Endothelial cell of umbilical vein (primary cell): ENCODE measurements around the gene TNS4. TPM values are rescaled to one million over a fixed set of nuclear protein-coding genes. Genes with fewer than 3 reads are reported as not detected.

ENCODE experiments used
- BruUV-seq: library from RNA; stranded (reverse); fragments of 400-500 nt; replicated peaks from 2 replicates; lab custom pipeline; 2021; lab: Mats Ljungman, UMichigan
- CTCF ChIA-PET: fragments of 300-600, 350-600 bp; sonication (Branson Sonifier 250); formaldehyde crosslinking; loops from one replicate; lab custom pipeline; 2021; ENCODE audit warnings: antibody characterized with exemption, inconsistent platforms; lab: Charles Lee
- POLR2A ChIA-PET: fragments of 300-600, 350-600 bp; sonication (Branson Sonifier 250); formaldehyde crosslinking; loops from one replicate; lab custom pipeline; 2021; ENCODE audit warnings: antibody characterized with exemption, inconsistent platforms; lab: Charles Lee
- DNase-seq: peaks from one replicate; pipeline ENCODE4 v3.0.0-alpha.2; 2011; ENCODE audit warnings: low read depth, low spot score
- FAIRE-seq: peaks from 2 replicates; lab custom pipeline; 2011; peaks lifted over from hg19 to GRCh38; lab: Jason Lieb, UNC
- H2AFZ ChIP-seq: 2 replicates; pipeline ENCODE4 v1.6.0; 2012; ENCODE audit warnings: low read depth, low read length, control low read depth, inconsistent platforms
- H3K27ac ChIP-seq: 2 replicates; pipeline ENCODE4 v1.5.1; 2011; ENCODE audit warnings: low read depth, mild to moderate bottlenecking, control low read depth, low read length, moderate library complexity; ENCODE audit not compliant: insufficient read depth
- H3K27me3 ChIP-seq, 2 experiments: 2 replicates each; pipeline versions ENCODE4 v1.6.0 to v1.6.1; 2011; ENCODE audit warnings: low read length in 2 of 2, mixed read lengths in 1 of 2; ENCODE audit not compliant: control insufficient read depth in 2 of 2, insufficient read depth in 2 of 2
- H3K36me3 ChIP-seq, 2 experiments: 2 replicates in 1 of 2; 3 replicates in 1 of 2; pipeline ENCODE4 v1.5.1; 2011; ENCODE audit warnings: low read length in 2 of 2, mild to moderate bottlenecking in 1 of 2, moderate library complexity in 1 of 2; ENCODE audit not compliant: control insufficient read depth in 2 of 2, insufficient read depth in 2 of 2; ENCODE audit errors: extremely low read depth in 1 of 2
- H3K4me1 ChIP-seq: 3 replicates; pipeline ENCODE4 v1.5.1; 2011; ENCODE audit warnings: mild to moderate bottlenecking, low read length; ENCODE audit not compliant: control insufficient read depth, insufficient read depth; ENCODE audit errors: extremely low read depth
- H3K4me2 ChIP-seq: 2 replicates; pipeline ENCODE4 v1.6.1; 2011; ENCODE audit warnings: low read length, control low read depth, mixed read lengths; ENCODE audit not compliant: insufficient read depth
- H3K4me3 ChIP-seq, 3 experiments: fragments of 200-600 bp in 1 of 3; sonication (generic), shearing (Covaris generic) in 1 of 3; replicated peaks in 1 of 3; 2 replicates each; pipeline ENCODE4 v1.5.1; 2011 to 2016; ENCODE audit warnings: control low read depth in 3 of 3, low read length in 3 of 3, mild to moderate bottlenecking in 2 of 3, inconsistent platforms in 1 of 3, low read depth in 1 of 3, moderate library complexity in 1 of 3; ENCODE audit not compliant: insufficient read depth in 1 of 3
- H3K79me2 ChIP-seq: 2 replicates; pipeline ENCODE4 v1.6.0; 2012; ENCODE audit warnings: low read length, inconsistent platforms; ENCODE audit not compliant: control insufficient read depth, insufficient read depth
- H3K9ac ChIP-seq: replicated peaks from 2 replicates; pipeline ENCODE3; 2011; ENCODE audit warnings: low read length, control low read depth; ENCODE audit not compliant: insufficient read depth; ENCODE audit errors: extremely low read depth
- H3K9me1 ChIP-seq: replicated peaks from 3 replicates; pipeline ENCODE4 v1.6.0; 2011; ENCODE audit warnings: mild to moderate bottlenecking, low read length; ENCODE audit not compliant: control insufficient read depth, insufficient read depth; ENCODE audit errors: extremely low read depth
- H3K9me3 ChIP-seq: replicated peaks from 2 replicates; pipeline ENCODE4 v1.5.1; 2012; ENCODE audit warnings: low read length, inconsistent platforms; ENCODE audit not compliant: control insufficient read depth, insufficient read depth
- H4K20me1 ChIP-seq: replicated peaks from 2 replicates; pipeline ENCODE3; 2011; ENCODE audit warnings: mild to moderate bottlenecking, low read length; ENCODE audit not compliant: control insufficient read depth, insufficient read depth; ENCODE audit errors: extremely low read depth
- CTCF ChIP-seq, 2 donors: IDR thresholded peaks; 1 replicate in 1 of 2; 2 replicates in 1 of 2; pipeline ENCODE4 v1.5.1; 2011; ENCODE audit warnings: low read length in 2 of 2, mild to moderate bottlenecking in 2 of 2, moderate library complexity in 2 of 2, control low read depth in 1 of 2, inconsistent platforms in 1 of 2, low read depth in 1 of 2; ENCODE audit not compliant: insufficient read depth in 1 of 2; ENCODE audit errors: extremely low read depth in 1 of 2
- EZH2 ChIP-seq: IDR thresholded peaks from 2 replicates; pipeline ENCODE4 v1.6.1; 2012; ENCODE audit warnings: borderline replicate concordance, low read depth, mild to moderate bottlenecking, moderate library complexity, low read length, inconsistent platforms; ENCODE audit not compliant: severe bottlenecking
- FOS ChIP-seq: IDR thresholded peaks from 2 replicates; pipeline ENCODE4 v1.6.1; 2011; ENCODE audit warnings: mild to moderate bottlenecking, low read length, moderate library complexity, borderline replicate concordance; ENCODE audit not compliant: insufficient read depth
- GATA2 ChIP-seq: IDR thresholded peaks from 2 replicates; pipeline ENCODE4 v1.7.0; 2011; ENCODE audit warnings: low read depth, mild to moderate bottlenecking, moderate library complexity, mixed read lengths, low read length; ENCODE audit not compliant: insufficient read length, insufficient read depth
- JUN ChIP-seq: IDR thresholded peaks from 2 replicates; pipeline ENCODE4 v1.6.1; 2011; ENCODE audit warnings: borderline replicate concordance, low read depth; ENCODE audit not compliant: insufficient read length, insufficient read depth
- MAX ChIP-seq: IDR thresholded peaks from 2 replicates; pipeline ENCODE4 v1.6.1; 2011; ENCODE audit not compliant: insufficient read depth, insufficient read length
- MYC ChIP-seq: IDR thresholded peaks from one replicate; pipeline ENCODE4 v1.6.1; 2011; ENCODE audit warnings: mild to moderate bottlenecking, low read depth, low read length
- POLR2A ChIP-seq: IDR thresholded peaks from 2 replicates; pipeline ENCODE4 v1.6.1; 2012; ENCODE audit warnings: low read depth, mild to moderate bottlenecking, control low read depth, low read length
- POLR2AphosphoS5 ChIP-seq: IDR thresholded peaks from 2 replicates; pipeline ENCODE4 v1.6.1; 2012; ENCODE audit warnings: low read depth, mild to moderate bottlenecking, control low read depth, low read length, moderate library complexity; ENCODE audit not compliant: insufficient read depth
- dilution Hi-C: fragments of 300-500 bp; cut with MboI; formaldehyde crosslinking; loops from one replicate; pipeline ENCODE4 v1.15.0; 2019; ENCODE audit warnings: low sequenced_read_pairs; ENCODE audit not compliant: extremely low pct_ligation_motif_present
- intact Hi-C: fragments of 100-400 bp; cut with micrococcal nuclease; formaldehyde crosslinking; loops from one replicate; pipeline ENCODE4 v1.10.0; 2022
- polyA plus RNA-seq, 4 experiments: library from polyadenylated mRNA; depleted of rRNA in 3 of 4; stranded (reverse) in 3 of 4; unstranded in 1 of 4; fragments of >200 nt; gene quantifications; 2 replicates each; pipeline versions ENCODE4 v1.2.1 to v1.2.3, GENCODE V29; 2011 to 2012; ENCODE audit warnings: missing spikeins in 1 of 4
- total RNA-seq: library from RNA; stranded (reverse); gene quantifications from 2 replicates; pipeline ENCODE4 v1.2.3, GENCODE V29; 2021

The TNS4 gene
- total and polyA plus RNA-seq, 2 donors (not counting 3 experiments of a cell fraction or from before 2014, with no cell fraction given) = not detected

GRCh38 chr17:40539711-40540411 lies 38.4 kb upstream of the TNS4 start:
- Histone ChIP-seq H3K4me2 (no peak overlapping the region), H3K79me2 (no peaks in the 10 kb centered on the region), H3K9ac (no peak overlapping the region), H3K4me1 (peaks cover 21% of the 10 kb centered on the region), H3K27ac (no peak overlapping the region), H3K27me3 (no peaks in the 10 kb centered on the region), H3K36me3 (no peaks in the 10 kb centered on the region), H4K20me1 (no peaks in the 10 kb centered on the region), H3K9me3 (no peaks in the 10 kb centered on the region), H3K9me1 (no peaks in the 10 kb centered on the region), H2AFZ (no peak overlapping the region), H3K4me3 (no peak overlapping the region)
- FAIRE-seq (no peak), DNase-seq (no peak)
- BruUV-seq = no TSS peak
- CTCF ChIA-PET = interaction anchor here (1.1 to 9.6 kb wide), 3 partner anchors 17 to 177 kb away, joined by 3 to 304 read pairs (median 5); no protein-coding TSS in a partner anchor
- TF ChIP-seq MAX (no peak), POLR2A (no peak), MYC (no peak), FOS (no peak), POLR2AphosphoS5 (no peak), JUN (no peak), CTCF (IDR thresholded peaks at IDR 0.05; ENCODE audit: extremely low read depth in 1 of 2, insufficient read depth in 1 of 2, low read depth in 1 of 2, low read length in 2 of 2) (no peak), GATA2 (no peak), EZH2 (no peak)
- POLR2A ChIA-PET = interaction anchor here (0.7 kb wide), 1 partner anchor 48 kb away, joined by 16 read pairs; no protein-coding TSS in a partner anchor
- intact Hi-C loops (no loop called here), dilution Hi-C loops (no loop called here)
